HEK293 (cell line): ENCODE results near the gene FOXP1.

Source experiments
- CTCF ChIA-PET: fragments of 350-600 bp; formaldehyde crosslinking; extraction: SDS; loops from one replicate; lab custom pipeline; 2021; ENCODE audit warnings: antibody characterized with exemption; lab: Yijun Ruan, JAX
- POLR2A ChIA-PET: fragments of 300-600 bp; formaldehyde crosslinking; extraction: SDS; loops from one replicate; lab custom pipeline; 2020; ENCODE audit warnings: antibody characterized with exemption, inconsistent platforms; lab: Yijun Ruan, JAX
- H3K27ac ChIP-seq: fragments of 200-500 bp; sonication (Bioruptor generic); 2 replicates; pipeline ENCODE4 v1.5.1; 2014; ENCODE audit warnings: low read depth, low read length, control low read depth, inconsistent platforms; ENCODE audit errors: extremely low read depth
- H3K36me3 ChIP-seq, 2 experiments: fragments of 200-500 bp in 1 of 2; sonication (Bioruptor generic) in 1 of 2; 1 replicate in 1 of 2; 2 replicates in 1 of 2; pipeline ENCODE4 v1.5.1; 2014 to 2017; ENCODE audit warnings: inconsistent platforms in 2 of 2, low read length in 2 of 2; ENCODE audit not compliant: control insufficient read depth in 2 of 2, insufficient read depth in 1 of 2
- H3K4me1 ChIP-seq: fragments of 200-500 bp; sonication (Bioruptor generic); 2 replicates; pipeline ENCODE4 v1.5.1; 2014; ENCODE audit warnings: mild to moderate bottlenecking, low read length, inconsistent platforms; ENCODE audit not compliant: control insufficient read depth, insufficient read depth
- H3K4me3 ChIP-seq: 2 replicates; pipeline ENCODE4 v1.5.1; 2011; ENCODE audit warnings: low read depth, mild to moderate bottlenecking, control low read depth, low read length, moderate library complexity
- H3K9me3 ChIP-seq: fragments of 200-500 bp; sonication (Bioruptor generic); 2 replicates; pipeline ENCODE4 v1.5.1; 2014; ENCODE audit warnings: low read depth, low read length, inconsistent platforms; ENCODE audit not compliant: control insufficient read depth, insufficient read depth
- GLI4 ChIP-seq: fragments of 450-650 bp; formaldehyde crosslinking; IDR thresholded peaks from 2 replicates; pipeline ENCODE4 v1.5.1; 2016; ENCODE audit warnings: missing biosample characterization, missing genetic modification characterization
- INSM2 ChIP-seq: fragments of 450-650 bp; formaldehyde crosslinking; IDR thresholded peaks from 2 replicates; pipeline ENCODE4 v1.5.1; 2016; ENCODE audit warnings: missing biosample characterization, missing genetic modification characterization
- MZF1 ChIP-seq: fragments of 450-650 bp; formaldehyde crosslinking; IDR thresholded peaks from 2 replicates; pipeline ENCODE4 v1.5.1; 2017; ENCODE audit warnings: missing biosample characterization, missing genetic modification characterization, borderline replicate concordance
- PATZ1 ChIP-seq: fragments of 450-650 bp; formaldehyde crosslinking; IDR thresholded peaks from 2 replicates; pipeline ENCODE4 v1.5.1; 2016; ENCODE audit warnings: missing biosample characterization, missing genetic modification characterization
- ZBTB21 ChIP-seq: fragments of 450-650 bp; formaldehyde crosslinking; IDR thresholded peaks from 2 replicates; pipeline ENCODE4 v1.5.1; 2017; ENCODE audit warnings: missing biosample characterization, missing genetic modification characterization
- ZBTB26 ChIP-seq: fragments of 450-650 bp; formaldehyde crosslinking; optimal IDR thresholded peaks from 2 replicates; pipeline ENCODE3; 2016; ENCODE audit warnings: missing biosample characterization, mild to moderate bottlenecking, missing genetic modification characterization
- ZNF157 ChIP-seq: fragments of 450-650 bp; formaldehyde crosslinking; IDR thresholded peaks from 2 replicates; pipeline ENCODE4 v1.5.1; 2016; ENCODE audit warnings: missing biosample characterization, missing genetic modification characterization
- ZNF37A ChIP-seq: fragments of 450-650 bp; IDR thresholded peaks from 2 replicates; pipeline ENCODE4 v1.5.1; 2018; ENCODE audit warnings: missing biosample characterization, missing genetic modification characterization
- ZNF423 ChIP-seq: fragments of 450-650 bp; formaldehyde crosslinking; IDR thresholded peaks from 2 replicates; pipeline ENCODE4 v1.5.1; 2016; ENCODE audit warnings: missing biosample characterization, missing genetic modification characterization
- ZNF514 ChIP-seq: fragments of 450-650 bp; formaldehyde crosslinking; IDR thresholded peaks from 2 replicates; pipeline ENCODE4 v1.5.1; 2016; ENCODE audit warnings: missing biosample characterization, missing genetic modification characterization
- ZNF530 ChIP-seq: fragments of 450-650 bp; formaldehyde crosslinking; IDR thresholded peaks from 2 replicates; pipeline ENCODE4 v1.5.1; 2016; ENCODE audit warnings: low read depth, missing biosample characterization, missing genetic modification characterization
- ZNF623 ChIP-seq: fragments of 450-650 bp; formaldehyde crosslinking; IDR thresholded peaks from 2 replicates; pipeline ENCODE4 v1.5.1; 2016; ENCODE audit warnings: missing biosample characterization, missing genetic modification characterization
- ZNF626 ChIP-seq: fragments of 450-650 bp; sonication (Bioruptor Pico); formaldehyde crosslinking; IDR thresholded peaks from 2 replicates; pipeline ENCODE4 v1.5.1; 2018; ENCODE audit warnings: missing biosample characterization, missing genetic modification characterization, inconsistent platforms
- ZNF670 ChIP-seq: fragments of 450-650 bp; formaldehyde crosslinking; IDR thresholded peaks from 2 replicates; pipeline ENCODE4 v1.5.1; 2016; ENCODE audit warnings: missing biosample characterization, missing genetic modification characterization, low read depth
- ZXDB ChIP-seq: fragments of 450-650 bp; formaldehyde crosslinking; IDR thresholded peaks from 2 replicates; pipeline ENCODE4 v1.5.1; 2016; ENCODE audit warnings: missing biosample characterization, missing genetic modification characterization
- TF ChIP-seq, protein P1 (sequence below): fragments of 450-650 bp; formaldehyde crosslinking; IDR thresholded peaks from 2 replicates; pipeline ENCODE4 v1.5.1; 2016; ENCODE audit warnings: missing biosample characterization, missing genetic modification characterization
- TF ChIP-seq, protein P2 (sequence below): fragments of 450-650 bp; formaldehyde crosslinking; IDR thresholded peaks from 2 replicates; pipeline ENCODE4 v1.5.1; 2016; ENCODE audit warnings: missing biosample characterization, missing genetic modification characterization
- TF ChIP-seq, protein P3 (sequence below): fragments of 450-650 bp; formaldehyde crosslinking; IDR thresholded peaks from 2 replicates; pipeline ENCODE4 v1.5.1; 2017; ENCODE audit warnings: missing biosample characterization, missing genetic modification characterization
- TF ChIP-seq, protein P4 (sequence below): fragments of 450-650 bp; formaldehyde crosslinking; IDR thresholded peaks from 2 replicates; pipeline ENCODE4 v1.5.1; 2016; ENCODE audit warnings: missing biosample characterization, missing genetic modification characterization
- TF ChIP-seq, protein P5 (sequence below): fragments of 450-650 bp; formaldehyde crosslinking; IDR thresholded peaks from 2 replicates; pipeline ENCODE4 v1.5.1; 2016; ENCODE audit warnings: missing biosample characterization, missing genetic modification characterization

FOXP1 gene

GRCh38 chr3:71109241-71109976 is 474.1 kb downstream of the FOXP1 start:
- Histone ChIP-seq H3K9me3 (no peaks in the 10 kb centered on the region), H3K4me1 (peaks cover 6% of the 10 kb centered on the region), H3K36me3 (no peaks in the 10 kb centered on the region; a peak in 1 of 3 replicates), H3K4me3 (no peak overlapping the region), H3K27ac (no peak overlapping the region)
- CTCF ChIA-PET: interaction anchor here (1.7 kb wide), 1 partner anchor 40 kb away, joined by 3 read pairs; no protein-coding TSS in a partner anchor
- POLR2A ChIA-PET: no interaction called here
- TF ChIP-seq, protein P1, sequence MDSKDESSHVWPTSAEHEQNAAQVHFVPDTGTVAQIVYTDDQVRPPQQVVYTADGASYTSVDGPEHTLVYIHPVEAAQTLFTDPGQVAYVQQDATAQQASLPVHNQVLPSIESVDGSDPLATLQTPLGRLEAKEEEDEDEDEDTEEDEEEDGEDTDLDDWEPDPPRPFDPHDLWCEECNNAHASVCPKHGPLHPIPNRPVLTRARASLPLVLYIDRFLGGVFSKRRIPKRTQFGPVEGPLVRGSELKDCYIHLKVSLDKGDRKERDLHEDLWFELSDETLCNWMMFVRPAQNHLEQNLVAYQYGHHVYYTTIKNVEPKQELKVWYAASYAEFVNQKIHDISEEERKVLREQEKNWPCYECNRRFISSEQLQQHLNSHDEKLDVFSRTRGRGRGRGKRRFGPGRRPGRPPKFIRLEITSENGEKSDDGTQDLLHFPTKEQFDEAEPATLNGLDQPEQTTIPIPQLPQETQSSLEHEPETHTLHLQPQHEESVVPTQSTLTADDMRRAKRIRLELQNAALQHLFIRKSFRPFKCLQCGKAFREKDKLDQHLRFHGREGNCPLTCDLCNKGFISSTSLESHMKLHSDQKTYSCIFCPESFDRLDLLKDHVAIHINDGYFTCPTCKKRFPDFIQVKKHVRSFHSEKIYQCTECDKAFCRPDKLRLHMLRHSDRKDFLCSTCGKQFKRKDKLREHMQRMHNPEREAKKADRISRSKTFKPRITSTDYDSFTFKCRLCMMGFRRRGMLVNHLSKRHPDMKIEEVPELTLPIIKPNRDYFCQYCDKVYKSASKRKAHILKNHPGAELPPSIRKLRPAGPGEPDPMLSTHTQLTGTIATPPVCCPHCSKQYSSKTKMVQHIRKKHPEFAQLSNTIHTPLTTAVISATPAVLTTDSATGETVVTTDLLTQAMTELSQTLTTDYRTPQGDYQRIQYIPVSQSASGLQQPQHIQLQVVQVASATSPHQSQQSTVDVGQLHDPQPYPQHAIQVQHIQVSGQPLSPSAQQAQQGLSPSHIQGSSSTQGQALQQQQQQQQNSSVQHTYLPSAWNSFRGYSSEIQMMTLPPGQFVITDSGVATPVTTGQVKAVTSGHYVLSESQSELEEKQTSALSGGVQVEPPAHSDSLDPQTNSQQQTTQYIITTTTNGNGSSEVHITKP (tag by site-specific recombination): peak; percentile 51; the same call in 1 of the 2 replicates
- TF ChIP-seq, protein P2, sequence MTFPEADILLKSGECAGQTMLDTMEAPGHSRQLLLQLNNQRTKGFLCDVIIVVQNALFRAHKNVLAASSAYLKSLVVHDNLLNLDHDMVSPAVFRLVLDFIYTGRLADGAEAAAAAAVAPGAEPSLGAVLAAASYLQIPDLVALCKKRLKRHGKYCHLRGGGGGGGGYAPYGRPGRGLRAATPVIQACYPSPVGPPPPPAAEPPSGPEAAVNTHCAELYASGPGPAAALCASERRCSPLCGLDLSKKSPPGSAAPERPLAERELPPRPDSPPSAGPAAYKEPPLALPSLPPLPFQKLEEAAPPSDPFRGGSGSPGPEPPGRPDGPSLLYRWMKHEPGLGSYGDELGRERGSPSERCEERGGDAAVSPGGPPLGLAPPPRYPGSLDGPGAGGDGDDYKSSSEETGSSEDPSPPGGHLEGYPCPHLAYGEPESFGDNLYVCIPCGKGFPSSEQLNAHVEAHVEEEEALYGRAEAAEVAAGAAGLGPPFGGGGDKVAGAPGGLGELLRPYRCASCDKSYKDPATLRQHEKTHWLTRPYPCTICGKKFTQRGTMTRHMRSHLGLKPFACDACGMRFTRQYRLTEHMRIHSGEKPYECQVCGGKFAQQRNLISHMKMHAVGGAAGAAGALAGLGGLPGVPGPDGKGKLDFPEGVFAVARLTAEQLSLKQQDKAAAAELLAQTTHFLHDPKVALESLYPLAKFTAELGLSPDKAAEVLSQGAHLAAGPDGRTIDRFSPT: no peak
- TF ChIP-seq ZNF514 (tag by site-specific recombination): no peak
- TF ChIP-seq ZNF530: no peak
- TF ChIP-seq GLI4: no peak
- no peak for TF ChIP-seq PATZ1 (tag by site-specific recombination)
- no peak for TF ChIP-seq ZNF157 (tag by site-specific recombination)
- no peak for TF ChIP-seq MZF1
- no peak for TF ChIP-seq ZNF37A (tag by site-specific recombination)
- no peak for TF ChIP-seq ZBTB26 (tag by site-specific recombination)
- no peak for TF ChIP-seq ZNF670 (tag by site-specific recombination)
- no peak for TF ChIP-seq ZNF626 (tag by site-specific recombination)
- no peak for TF ChIP-seq ZNF623
- no peak for TF ChIP-seq INSM2 (tag by site-specific recombination)
- no peak for TF ChIP-seq ZBTB21
- no peak for TF ChIP-seq ZNF423
- TF ChIP-seq ZXDB (tag by site-specific recombination): no peak
- TF ChIP-seq, protein P3, sequence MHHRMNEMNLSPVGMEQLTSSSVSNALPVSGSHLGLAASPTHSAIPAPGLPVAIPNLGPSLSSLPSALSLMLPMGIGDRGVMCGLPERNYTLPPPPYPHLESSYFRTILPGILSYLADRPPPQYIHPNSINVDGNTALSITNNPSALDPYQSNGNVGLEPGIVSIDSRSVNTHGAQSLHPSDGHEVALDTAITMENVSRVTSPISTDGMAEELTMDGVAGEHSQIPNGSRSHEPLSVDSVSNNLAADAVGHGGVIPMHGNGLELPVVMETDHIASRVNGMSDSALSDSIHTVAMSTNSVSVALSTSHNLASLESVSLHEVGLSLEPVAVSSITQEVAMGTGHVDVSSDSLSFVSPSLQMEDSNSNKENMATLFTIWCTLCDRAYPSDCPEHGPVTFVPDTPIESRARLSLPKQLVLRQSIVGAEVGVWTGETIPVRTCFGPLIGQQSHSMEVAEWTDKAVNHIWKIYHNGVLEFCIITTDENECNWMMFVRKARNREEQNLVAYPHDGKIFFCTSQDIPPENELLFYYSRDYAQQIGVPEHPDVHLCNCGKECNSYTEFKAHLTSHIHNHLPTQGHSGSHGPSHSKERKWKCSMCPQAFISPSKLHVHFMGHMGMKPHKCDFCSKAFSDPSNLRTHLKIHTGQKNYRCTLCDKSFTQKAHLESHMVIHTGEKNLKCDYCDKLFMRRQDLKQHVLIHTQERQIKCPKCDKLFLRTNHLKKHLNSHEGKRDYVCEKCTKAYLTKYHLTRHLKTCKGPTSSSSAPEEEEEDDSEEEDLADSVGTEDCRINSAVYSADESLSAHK (tag by site-specific recombination): no peak
- TF ChIP-seq, protein P4, sequence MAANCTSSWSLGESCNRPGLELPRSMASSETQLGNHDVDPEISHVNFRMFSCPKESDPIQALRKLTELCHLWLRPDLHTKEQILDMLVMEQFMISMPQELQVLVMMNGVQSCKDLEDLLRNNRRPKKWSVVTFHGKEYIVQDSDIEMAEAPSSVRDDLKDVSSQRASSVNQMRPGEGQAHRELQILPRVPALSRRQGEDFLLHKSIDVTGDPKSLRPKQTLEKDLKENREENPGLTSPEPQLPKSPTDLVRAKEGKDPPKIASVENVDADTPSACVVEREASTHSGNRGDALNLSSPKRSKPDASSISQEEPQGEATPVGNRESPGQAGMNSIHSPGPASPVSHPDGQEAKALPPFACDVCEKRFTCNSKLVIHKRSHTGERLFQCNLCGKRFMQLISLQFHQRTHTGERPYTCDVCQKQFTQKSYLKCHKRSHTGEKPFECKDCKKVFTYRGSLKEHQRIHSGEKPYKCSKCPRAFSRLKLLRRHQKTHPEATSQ (tag by site-specific recombination): no peak
- TF ChIP-seq, protein P5, sequence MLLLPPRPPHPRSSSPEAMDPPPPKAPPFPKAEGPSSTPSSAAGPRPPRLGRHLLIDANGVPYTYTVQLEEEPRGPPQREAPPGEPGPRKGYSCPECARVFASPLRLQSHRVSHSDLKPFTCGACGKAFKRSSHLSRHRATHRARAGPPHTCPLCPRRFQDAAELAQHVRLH: no peak
